ENCODE data around the gene RAB14. TPM values are rescaled to one million over a fixed set of nuclear protein-coding genes. Genes with fewer than 3 reads are reported as not detected.

The RAB14 gene
- total and polyA plus RNA-seq, 2 donors from 2014 or later: 48.0 to 78.6 TPM

GRCh38 chr9:121232251-121232650 lies 30.6 kb upstream of the RAB14 start:
- TF ChIP-seq CTCF (IDR thresholded peaks at IDR 0.05; ENCODE audit: borderline replicate concordance, extremely low read depth, insufficient read depth): no peak
- Histone ChIP-seq H3K9ac (ENCODE audit: low read length in 3 of 3) (no peak overlapping the region), H3K27me3 (ENCODE audit: control insufficient read depth, insufficient read depth, low read length) (no peaks in the 10 kb centered on the region), H3K4me3 (ENCODE audit: low read length in 3 of 3) (no peak overlapping the region), H3K4me1 (ENCODE audit: control insufficient read depth in 2 of 3, insufficient read depth in 2 of 3, low read depth in 1 of 3, low read length in 3 of 3) (no peaks in the 10 kb centered on the region), H3K27ac (ENCODE audit: low read depth in 2 of 2, low read length in 2 of 2) (no peak overlapping the region), H3K9me3 (ENCODE audit: control insufficient read depth in 2 of 3, insufficient read depth in 1 of 3, low read length in 3 of 3) (no peaks in the 10 kb centered on the region), H3K36me3 (ENCODE audit: control insufficient read depth in 2 of 3, insufficient read depth in 3 of 3, low read length in 3 of 3) (no peaks in the 10 kb centered on the region)
- intact Hi-C loops (cut with DNase I): no loop called here
- no peak for DNase-seq
- no peak for FAIRE-seq

GRCh38 chr9:121230256-121230655 lies 28.6 kb upstream of the RAB14 start:
- intact Hi-C loops (cut with DNase I): no loop called here
- TF ChIP-seq CTCF (IDR thresholded peaks at IDR 0.05; ENCODE audit: borderline replicate concordance, extremely low read depth, insufficient read depth): no peak

GRCh38 chr9:121227862-121228261 lies 26.2 kb upstream of the RAB14 start:
- TF ChIP-seq CTCF (IDR thresholded peaks at IDR 0.05; ENCODE audit: borderline replicate concordance, extremely low read depth, insufficient read depth): no peak
- FAIRE-seq (no peak), DNase-seq (no peak)
- Histone ChIP-seq H3K9ac (ENCODE audit: low read length in 3 of 3) (no peak overlapping the region), H3K4me1 (ENCODE audit: control insufficient read depth in 2 of 3, insufficient read depth in 2 of 3, low read depth in 1 of 3, low read length in 3 of 3) (no peaks in the 10 kb centered on the region), H3K9me3 (ENCODE audit: control insufficient read depth in 2 of 3, insufficient read depth in 1 of 3, low read length in 3 of 3) (no peaks in the 10 kb centered on the region), H3K36me3 (ENCODE audit: control insufficient read depth in 2 of 3, insufficient read depth in 3 of 3, low read length in 3 of 3) (no peaks in the 10 kb centered on the region), H3K27me3 (ENCODE audit: control insufficient read depth, insufficient read depth, low read length) (no peaks in the 10 kb centered on the region), H3K27ac (ENCODE audit: low read depth in 2 of 2, low read length in 2 of 2) (no peak overlapping the region), H3K4me3 (ENCODE audit: low read length in 3 of 3) (no peak overlapping the region)
- intact Hi-C loops (cut with DNase I): no loop called here

More at GRCh38 chr9:121230256-121230655, 28.6 kb upstream of the RAB14 start:
- no peaks in the 10 kb centered on the region for H3K36me3 ChIP-seq (ENCODE audit: control insufficient read depth in 2 of 3, insufficient read depth in 3 of 3, low read length in 3 of 3)
- H3K9ac ChIP-seq (ENCODE audit: low read length in 3 of 3): no peak overlapping the region
- no peak overlapping the region for H3K4me3 ChIP-seq (ENCODE audit: low read length in 3 of 3)
- H3K27me3 ChIP-seq (ENCODE audit: control insufficient read depth, insufficient read depth, low read length): no peaks in the 10 kb centered on the region
- no peak overlapping the region for H3K27ac ChIP-seq (ENCODE audit: low read depth in 2 of 2, low read length in 2 of 2)
- no peaks in the 10 kb centered on the region for H3K4me1 ChIP-seq (ENCODE audit: control insufficient read depth in 2 of 3, insufficient read depth in 2 of 3, low read depth in 1 of 3, low read length in 3 of 3)
- no peaks in the 10 kb centered on the region for H3K9me3 ChIP-seq (ENCODE audit: control insufficient read depth in 2 of 3, insufficient read depth in 1 of 3, low read length in 3 of 3)
- FAIRE-seq (no peak), DNase-seq (no peak)

GRCh38 chr9:121226175-121226574 lies 24.5 kb upstream of the RAB14 start:
- Histone ChIP-seq H3K27ac (ENCODE audit: low read depth in 2 of 2, low read length in 2 of 2) (no peak overlapping the region), H3K9me3 (ENCODE audit: control insufficient read depth in 2 of 3, insufficient read depth in 1 of 3, low read length in 3 of 3) (no peaks in the 10 kb centered on the region), H3K4me3 (ENCODE audit: low read length in 3 of 3) (no peak overlapping the region), H3K9ac (ENCODE audit: low read length in 3 of 3) (no peak overlapping the region), H3K27me3 (ENCODE audit: control insufficient read depth, insufficient read depth, low read length) (no peaks in the 10 kb centered on the region), H3K4me1 (ENCODE audit: control insufficient read depth in 2 of 3, insufficient read depth in 2 of 3, low read depth in 1 of 3, low read length in 3 of 3) (peaks cover 0 to 7% (median 2%) of the 10 kb centered on the region in 3 donors), H3K36me3 (ENCODE audit: control insufficient read depth in 2 of 3, insufficient read depth in 3 of 3, low read length in 3 of 3) (no peaks in the 10 kb centered on the region)
- no peak for TF ChIP-seq CTCF (IDR thresholded peaks at IDR 0.05; ENCODE audit: borderline replicate concordance, extremely low read depth, insufficient read depth)
- intact Hi-C loops (cut with DNase I): no loop called here
- no peak for FAIRE-seq
- DNase-seq: no peak

All from kidney (tissue), 14 donors.